ENCODE data around the gene TMED5. TPM values are rescaled to one million over a fixed set of nuclear protein-coding genes. Genes with fewer than 3 reads are reported as not detected.

TMED5 gene
- 40.7 and 44.5 TPM in 2 replicates for total RNA-seq

DNA sequence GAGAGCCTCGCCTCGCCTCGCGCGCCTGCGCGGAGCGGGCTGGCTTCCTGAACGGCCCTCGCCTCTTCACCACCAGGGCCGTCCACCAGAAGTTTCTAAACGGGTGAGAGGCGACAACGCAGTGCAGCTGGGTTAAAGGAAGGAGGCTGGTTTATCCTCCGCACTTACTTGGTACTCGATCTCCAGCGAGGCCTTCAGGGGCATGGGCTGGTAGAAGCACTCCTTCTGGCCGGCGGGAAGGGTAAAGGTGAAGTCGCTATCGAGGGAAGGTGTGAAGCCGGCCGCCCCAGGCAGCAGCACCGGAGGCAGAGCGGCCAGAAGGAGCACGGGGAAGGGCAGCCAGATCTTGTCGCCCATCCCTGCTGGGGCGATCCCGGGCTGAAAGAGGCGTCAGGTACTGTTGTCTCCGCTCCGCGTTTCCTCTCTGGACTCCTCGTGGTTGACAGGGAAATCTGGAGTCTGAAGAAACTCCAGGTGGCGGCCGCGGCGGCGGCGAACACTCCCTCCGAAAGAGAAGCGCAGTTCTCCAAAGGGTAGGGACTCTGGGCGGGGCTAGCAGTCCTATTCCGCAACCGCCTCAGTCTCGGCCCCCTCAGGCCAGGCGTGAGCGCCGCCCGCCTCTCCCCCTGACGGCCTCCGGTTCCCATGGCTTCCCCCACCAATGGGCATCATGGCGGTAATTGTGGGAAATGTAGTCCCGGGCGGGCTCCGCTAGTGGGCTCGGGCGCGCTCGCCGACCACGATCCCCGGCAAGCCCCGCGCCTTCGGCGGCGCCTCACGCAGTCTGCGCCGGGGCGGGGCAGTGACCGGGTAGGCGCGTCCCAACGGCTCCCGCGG lies at the start of gene TMED5:
TMED5 (minus strand) TSS at position 528 of the 837 bp plus-strand sequence; CDS start at position 357, 171 bp downstream.

DNA sequence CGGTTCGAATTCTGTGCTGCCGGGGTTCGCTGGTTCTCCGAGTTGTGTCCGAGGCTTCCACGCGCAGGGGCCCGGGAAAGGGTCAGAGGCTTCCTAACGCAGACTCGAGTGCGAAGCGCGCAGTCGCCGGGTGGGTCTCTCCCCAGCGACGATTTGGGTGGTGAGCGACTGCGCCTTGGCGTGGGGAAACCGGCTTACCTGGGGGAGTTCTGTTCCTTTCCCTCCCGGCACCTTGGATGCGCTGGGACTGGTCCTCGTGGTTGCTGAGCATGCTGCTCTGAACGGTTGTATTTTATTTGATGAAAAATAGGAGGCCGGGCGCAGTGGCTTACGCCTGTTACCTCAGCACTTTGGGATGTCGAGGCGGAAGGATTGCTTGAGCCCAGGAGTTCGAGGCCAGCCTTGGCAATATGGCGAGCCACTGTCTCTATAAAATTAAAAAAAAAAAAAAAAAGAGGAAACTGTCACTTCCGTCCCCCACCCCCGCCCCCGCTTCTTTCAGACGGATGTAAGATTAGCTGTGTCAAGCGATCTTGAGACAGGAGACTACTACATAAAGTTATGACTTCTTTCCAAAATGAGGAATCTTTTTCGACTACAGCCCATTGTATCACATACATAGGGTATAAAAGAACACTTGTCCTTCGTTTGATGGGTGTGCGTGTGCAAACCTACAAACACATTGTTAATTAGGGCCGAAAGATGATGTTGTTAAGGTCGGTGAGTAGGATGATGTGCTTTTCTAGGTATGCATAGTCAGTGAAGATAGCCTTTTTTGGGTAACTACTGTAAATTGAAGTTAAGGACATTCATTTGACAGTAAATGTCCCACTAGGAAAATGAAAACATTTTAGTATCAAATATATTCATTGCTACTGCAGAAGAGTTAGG lies 755 bp upstream of the TMED5 start, which contains the start of gene CCDC18:
CCDC18 (plus strand) TSS at position 2 of the 891 bp plus-strand sequence. CDS start 2,638 bp downstream, outside the sequence.

Other genes starting within 250 kb of the TMED5 start
- gene DIPK1A, start 219.0 kb downstream of the TMED5 start, total RNA-seq: 4.7 and 12.3 TPM in 2 replicates
- gene MTF2, start 101.1 kb downstream of the TMED5 start, total RNA-seq: 5.2 and 10.3 TPM in 2 replicates
- gene CCDC18, start 311 bp upstream of the TMED5 start, total RNA-seq: 2.8 and 4.1 TPM in 2 replicates
- gene DR1, start 165.5 kb upstream of the TMED5 start, total RNA-seq: 32.8 and 41.8 TPM in 2 replicates

Data from pericardium fibroblast (primary cell).